Heart right ventricle (tissue), 16 donors: Measurements from ENCODE around the gene ULK1. TPM values are rescaled to one million over a fixed set of nuclear protein-coding genes. Genes with fewer than 3 reads are reported as not detected.
A peak's percentile ranks its signal among the peaks of the same experiment; 100 is the strongest.

ENCODE experiments used
- ATAC-seq, 8 donors: fragments of 200-7000 bp; cut with Tn5 transposase; one replicate each; pipeline ENCODE4 v1.9.1; 2020; ENCODE audit warnings: mild to moderate bottlenecking in 8 of 8, moderate library complexity in 8 of 8, moderate number of reproducible peaks in 1 of 8
- DNase-seq, 2 donors: peaks; one replicate each; pipeline ENCODE4 v3.0.0-alpha.2; 2020
- H3K27ac ChIP-seq, 10 donors: fragments of 200-600 bp; sonication (generic) in 2 of 10; one replicate each; pipeline versions ENCODE4 v1.5.0 to v1.8.0; 2020 to 2022; ENCODE audit warnings: mild to moderate bottlenecking in 3 of 10
- H3K27me3 ChIP-seq, 7 donors: fragments of 200-600 bp; one replicate each; pipeline ENCODE4 v1.8.0; 2021 to 2022; ENCODE audit warnings: mild to moderate bottlenecking in 2 of 7
- H3K36me3 ChIP-seq, 9 donors: fragments of 200-600 bp; sonication (generic) in 1 of 9; one replicate each; pipeline versions ENCODE4 v1.5.0 to v1.8.0; 2020 to 2022; ENCODE audit warnings: mild to moderate bottlenecking in 2 of 9
- H3K4me1 ChIP-seq, 9 donors: fragments of 200-600 bp; sonication (generic) in 1 of 9; one replicate each; pipeline versions ENCODE4 v1.5.0 to v1.8.0; 2020 to 2022; ENCODE audit warnings: mild to moderate bottlenecking in 4 of 9
- H3K4me3 ChIP-seq, 10 donors: fragments of 200-600 bp; sonication (generic) in 2 of 10; one replicate each; pipeline versions ENCODE4 v1.5.0 to v1.8.0; 2020 to 2022; ENCODE audit warnings: mild to moderate bottlenecking in 7 of 10, moderate library complexity in 2 of 10
- H3K9me3 ChIP-seq, 11 donors: fragments of 200-600 bp in 10 of 11; sonication (generic) in 2 of 11; one replicate each; pipeline versions ENCODE4 v1.5.0 to v1.8.0; 2013 to 2022; ENCODE audit warnings: mild to moderate bottlenecking in 2 of 11, control low read depth in 1 of 11, moderate library complexity in 1 of 11
- CTCF ChIP-seq, 9 donors: fragments of 200-600 bp; sonication (generic) in 2 of 9; IDR thresholded peaks; one replicate each; pipeline versions ENCODE4 v1.5.0 to v1.8.0; 2021 to 2022; ENCODE audit warnings: antibody characterized with exemption in 9 of 9, mild to moderate bottlenecking in 5 of 9, moderate library complexity in 1 of 9
- WGBS, 2 donors: extraction: QIAGEN DNeasy Blood & Tissue Kit; methylation state at CpG; one replicate each; pipeline ENCODE4 v1.1.7; 2013; ENCODE audit warnings: inconsistent platforms in 1 of 2; 5-methylcytosine and 5-hydroxymethylcytosine counted together
- intact Hi-C, 10 donors: fragments of 100-400 bp; cut with DNase I; formaldehyde crosslinking; loops; one replicate each; pipeline versions ENCODE4 v1.11.1 to v1.14.2; 2022
- polyA plus RNA-seq, 2 donors: library from polyadenylated mRNA; stranded (reverse); fragments of 200-250 nt; gene quantifications; one replicate each; pipeline ENCODE4 v1.2.3, GENCODE V29; 2013
- total RNA-seq, 10 donors: library from RNA; stranded (reverse); fragmentation: NEBNext Ultra II Directional in 3 of 10; extraction: Animal tissue kit (Norgen Biotek cat#: 25700) in 3 of 10; gene quantifications; one replicate each; pipeline versions ENCODE4 v1.2.1 to v1.2.4, GENCODE V29; 2021 to 2023
- donor health status: Arrhythmogenic right ventricular cardiomyopathy.
- donor health status: ischemic (EF 13 %, LVEDD 7.1; RV severe dilation, severe dysfunction).
- donor health status: healthy with polysubstance abuse.
- donor health status: DM: no; HTN: yes; CAD: no.
- donor health status: DM: no; HTN: no; CAD: no.
- donor health status: ischemic (EF 25% LVEDD 6.9; RV normal size, moderate dysfunction).
- donor health status: ischemic (EF 25% LVEDD 5.7; RV mildly dilated, moderate dysfunction).
- donor health status: healthy.
- donor health status: DM: yes; HTN: yes; CAD: no.
- donor health status: Ischemic cardiomyopathy.
- donor health status: ischemic (EF 35%, LVEDD 5.7; RV mildly dilated, moderate dysfunction).
- donor health status: nonischemic (EF 11% LVEDD 7.7; RV severe dilation, severe dysfunction).
- donor health status: DM: yes; HTN: yes; CAD: no.
- donor health status: PGD.
- donor health status: ischemic (EF 29% LVEDD 5.4; RV normal size, mild dysfunction).
- donor health status: nonischemic (EF 23%, LVEDD 6.1; RV moderate dilation, normal function).

The ULK1 gene
- total and polyA plus RNA-seq, 12 donors, result 10.7 to 77.7 (median 48.6) TPM

DNA sequence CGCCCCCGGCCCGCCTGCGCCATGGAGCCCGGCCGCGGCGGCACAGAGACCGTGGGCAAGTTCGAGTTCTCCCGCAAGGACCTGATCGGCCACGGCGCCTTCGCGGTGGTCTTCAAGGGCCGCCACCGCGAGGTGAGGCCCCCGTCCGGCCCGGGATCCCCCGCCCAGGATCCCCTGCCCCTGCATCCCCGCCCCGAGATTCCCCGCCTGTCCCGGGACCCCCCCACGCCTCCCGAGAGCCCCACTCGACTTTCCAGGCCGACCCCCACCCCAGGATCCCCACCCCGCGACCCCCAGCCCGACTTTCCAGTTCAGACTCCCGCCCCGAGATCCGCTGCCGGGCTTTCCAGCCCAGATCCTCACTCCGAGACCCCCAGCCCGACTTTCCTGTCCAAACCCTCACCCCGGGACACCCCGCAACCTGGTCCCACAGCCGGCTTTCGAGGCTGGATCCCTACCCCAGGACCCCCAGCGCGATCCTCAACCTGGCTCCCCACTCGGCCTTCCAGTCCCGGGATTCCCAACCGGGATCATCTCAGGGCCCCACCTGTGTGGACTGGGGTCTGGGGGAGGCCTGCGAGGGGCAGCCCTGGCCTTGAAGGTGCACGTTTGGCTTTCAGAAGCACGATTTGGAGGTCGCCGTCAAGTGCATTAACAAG lies 688 bp downstream of the ULK1 start:
- Histone ChIP-seq H3K27ac (peak overlapping the region; percentile 94 to 99 (median 98)), H3K4me1 (peaks cover 8 to 42% (median 28%) of the 10 kb centered on the region in 9 donors), H3K4me3 (peak overlapping the region; percentile 40 to 85 (median 64)), H3K36me3 (peaks cover 0 to 29% (median 3%) of the 10 kb centered on the region in 9 donors), H3K27me3 (no peaks in the 10 kb centered on the region), H3K9me3 (no peaks in the 10 kb centered on the region)
- WGBS, 2 donors, result 1 to 2% methylated on average over 32 to 54 of the region's 54 CpGs
- no peak for ATAC-seq
- TF ChIP-seq CTCF (IDR thresholded peaks at IDR 0.05), result no peak
- intact Hi-C loops, result loop anchor here in 5 of 10 donors (2.0 to 10.0 kb wide), 4 partner anchors 34 to 60 kb away; partner anchors contain the start of genes PUS1 (in 2 of the 5) and EP400 (in 1 of the 5)
- DNase-seq, result no peak

- intact Hi-C loops, result loop anchor here in 7 of 10 donors (1.0 to 10.0 kb wide), 6 partner anchors 33 to 61 kb away; partner anchors contain the start of genes PUS1 (in 4 of the 7) and EP400 (in 2 of the 7)
- no peak for TF ChIP-seq CTCF (IDR thresholded peaks at IDR 0.05)
- peaks cover 8 to 48% (median 33%) of the 10 kb centered on the region in 9 donors for H3K4me1 ChIP-seq
These were observed 1.2 kb downstream of the ULK1 start for GRCh38 chr12:131895640-131896079.

DNA sequence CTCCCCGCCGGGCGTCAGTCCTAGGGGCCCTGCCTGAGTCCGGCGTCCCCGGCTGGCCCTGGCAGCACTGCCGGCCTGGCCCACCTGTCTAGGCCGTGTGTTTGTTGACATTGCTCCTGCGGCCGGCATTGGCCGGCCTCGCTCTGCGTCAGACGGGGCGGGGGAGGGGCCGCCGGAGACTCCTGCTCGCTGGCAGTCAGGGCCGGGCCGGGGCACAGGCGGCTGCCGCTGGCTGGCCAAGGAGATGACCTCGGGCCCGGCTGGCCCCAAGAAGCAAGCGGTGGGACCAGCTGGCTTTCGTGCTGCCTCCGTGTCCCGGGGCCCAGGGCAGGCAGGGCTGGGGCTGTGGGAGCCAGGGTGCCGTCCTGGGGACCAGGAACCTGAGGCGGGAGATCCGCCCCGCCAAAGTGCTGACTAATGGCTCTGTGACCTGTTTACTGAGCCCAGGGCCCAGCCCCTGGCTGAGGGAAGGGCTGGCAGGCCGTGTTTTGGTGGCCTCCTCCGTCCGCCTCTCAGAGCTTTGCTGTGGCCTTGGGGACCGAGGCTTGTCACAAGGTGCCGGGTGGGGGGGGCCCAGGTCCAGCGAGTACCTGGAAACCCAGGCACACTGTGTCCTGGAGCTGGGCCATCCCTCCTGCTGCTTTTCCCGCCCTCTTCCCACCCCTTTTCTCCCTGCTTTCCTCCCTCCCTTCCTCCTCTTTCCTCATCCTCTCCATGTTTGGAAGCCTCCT lies 1.8 kb downstream of the ULK1 start:
- ATAC-seq (peak; percentile 83 to 94 (median 89)), DNase-seq (peak; percentile 91)
- peaks cover 11 to 53% (median 39%) of the 10 kb centered on the region in 9 donors for H3K4me1 ChIP-seq
- peak overlapping the region; percentile 40 to 85 (median 64) for H3K4me3 ChIP-seq
- H3K9me3 ChIP-seq, result no peaks in the 10 kb centered on the region
- H3K36me3 ChIP-seq, result peaks cover 0 to 32% (median 3%) of the 10 kb centered on the region in 9 donors
- WGBS, 2 donors, result 1% methylated on average over 39 of the region's 39 CpGs
- intact Hi-C loops, result loop anchor here in 5 of 10 donors (1.0 to 10.0 kb wide), 6 partner anchors 32 to 61 kb away; partner anchors contain the start of genes EP400 (in 2 of the 5) and PUS1 (in 2 of the 5)
- no peak for TF ChIP-seq CTCF (IDR thresholded peaks at IDR 0.05)
- peak overlapping the region; percentile 94 to 99 (median 98) for H3K27ac ChIP-seq
- no peaks in the 10 kb centered on the region for H3K27me3 ChIP-seq

More at GRCh38 chr12:131895640-131896079, 1.2 kb downstream of the ULK1 start:
- H3K9me3 ChIP-seq, result no peaks in the 10 kb centered on the region
- WGBS, 2 donors, result 2% methylated on average over 12 of the region's 12 CpGs
- DNase-seq, result no peak
- H3K27me3 ChIP-seq, result no peaks in the 10 kb centered on the region
- H3K36me3 ChIP-seq, result peaks cover 0 to 32% (median 3%) of the 10 kb centered on the region in 9 donors
- peak overlapping the region; percentile 94 to 99 (median 98) for H3K27ac ChIP-seq
- peak overlapping the region; percentile 40 to 85 (median 64) for H3K4me3 ChIP-seq
- no peak for ATAC-seq

DNA sequence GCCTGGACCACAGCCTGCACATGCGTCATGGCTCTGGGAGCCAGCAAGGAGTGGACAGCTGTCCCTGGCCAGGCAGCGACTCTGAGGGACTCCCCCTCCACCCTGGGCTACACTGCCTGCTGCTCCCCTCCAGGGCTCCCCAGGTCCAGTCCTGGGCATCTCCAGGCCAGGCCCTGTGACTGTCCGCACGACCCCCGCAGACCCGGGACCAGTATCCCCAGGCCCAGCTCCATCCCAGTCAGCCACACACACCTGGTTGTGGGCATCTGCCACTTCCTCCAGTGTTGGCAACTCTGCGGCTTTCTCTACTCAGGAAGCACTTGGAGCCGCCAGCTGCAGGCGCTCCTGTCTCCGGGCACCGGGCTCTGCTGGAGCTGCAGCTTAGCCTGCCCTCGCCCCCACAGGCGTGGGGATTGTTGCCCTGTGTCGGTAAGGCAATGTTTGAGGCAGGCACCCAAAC lies 2.4 kb downstream of the ULK1 start:
- 59 to 67% methylated on average over 14 of the region's 14 CpGs for WGBS, 2 donors
- peaks cover 0 to 32% (median 3%) of the 10 kb centered on the region in 9 donors for H3K36me3 ChIP-seq
- DNase-seq (peak in 1 of 2 donors; percentile 90), ATAC-seq (peak in 2 of 8 donors; percentile 81 to 85)
- no peak for TF ChIP-seq CTCF (IDR thresholded peaks at IDR 0.05)
- no peaks in the 10 kb centered on the region for H3K27me3 ChIP-seq
- no peaks in the 10 kb centered on the region for H3K9me3 ChIP-seq
- H3K4me3 ChIP-seq, result peak overlapping the region in 9 of 10 donors; percentile 40 to 85 (median 65)
- peak overlapping the region; percentile 94 to 99 (median 98) for H3K27ac ChIP-seq
- intact Hi-C loops, result loop anchor here in 5 of 10 donors (1.0 to 10.0 kb wide), 6 partner anchors 31 to 62 kb away; partner anchors contain the start of genes EP400 (in 2 of the 5) and PUS1 (in 2 of the 5)
- H3K4me1 ChIP-seq, result peaks cover 16 to 59% (median 45%) of the 10 kb centered on the region in 9 donors
